Right cardiac atrium (tissue), 5 donors: ENCODE data around the gene SCFD2. TPM values are rescaled to one million over a fixed set of nuclear protein-coding genes. Genes with fewer than 3 reads are reported as not detected.

Experiments used
- ATAC-seq, 2 donors: fragments of 200-7000 bp; cut with Tn5 transposase; one replicate each; pipeline versions ENCODE4 v1.8.0 to v1.9.1; 2020; ENCODE audit warnings: moderate library complexity in 2 of 2, mild to moderate bottlenecking in 1 of 2
- DNase-seq, 3 donors: peaks; one replicate each; pipeline ENCODE4 v3.0.0-alpha.2; 2020
- H3K27ac ChIP-seq: one replicate; pipeline ENCODE4 v1.5.1; 2013; ENCODE audit warnings: mild to moderate bottlenecking, low read length, control low read depth, moderate library complexity
- H3K27me3 ChIP-seq: one replicate; pipeline ENCODE4 v1.6.1; 2013; ENCODE audit not compliant: control insufficient read depth, insufficient read depth
- H3K4me1 ChIP-seq: one replicate; pipeline ENCODE4 v1.6.1; 2013; ENCODE audit warnings: low read length; ENCODE audit not compliant: control insufficient read depth, insufficient read depth
- H3K4me3 ChIP-seq: one replicate; pipeline ENCODE4 v1.5.1; 2013; ENCODE audit warnings: low read length, control low read depth
- H3K9me3 ChIP-seq: one replicate; pipeline ENCODE4 v1.6.1; 2013; ENCODE audit warnings: low read length; ENCODE audit not compliant: control insufficient read depth
- WGBS: extraction: QIAGEN DNeasy Blood & Tissue Kit; methylation state at CpG from one replicate; pipeline ENCODE4 v1.1.7; 2013; 5-methylcytosine and 5-hydroxymethylcytosine counted together
- intact Hi-C, 4 donors: fragments of 100-400 bp; cut with DNase I; formaldehyde crosslinking; loops; one replicate each; pipeline versions ENCODE4 v1.11.0 to v1.14.0; 2022 to 2023
- polyA plus RNA-seq: library from polyadenylated mRNA; stranded (reverse); fragments of 200-250 nt; gene quantifications from one replicate; pipeline ENCODE4 v1.2.3, GENCODE V29; 2013
- total RNA-seq, 4 donors: library from RNA; stranded (reverse); fragmentation: NEBNext Ultra II Directional; extraction: Animal tissue kit (Norgen Biotek cat#: 25700); gene quantifications; one replicate each; pipeline ENCODE4 v1.2.1, GENCODE V29; 2021
- donor health status: healthy with polysubstance abuse.
- donor health status: DM: no; HTN: yes; CAD: no.
- donor health status: DM: no; HTN: no; CAD: no.
- donor health status: DM: no; HTN: yes; CAD: no; lungs with severe emphysema.
- donor health status: DM: yes; HTN: yes; CAD: no.

The SCFD2 gene
- total and polyA plus RNA-seq, 5 donors, result 4.5 to 11.1 (median 10.1) TPM

DNA sequence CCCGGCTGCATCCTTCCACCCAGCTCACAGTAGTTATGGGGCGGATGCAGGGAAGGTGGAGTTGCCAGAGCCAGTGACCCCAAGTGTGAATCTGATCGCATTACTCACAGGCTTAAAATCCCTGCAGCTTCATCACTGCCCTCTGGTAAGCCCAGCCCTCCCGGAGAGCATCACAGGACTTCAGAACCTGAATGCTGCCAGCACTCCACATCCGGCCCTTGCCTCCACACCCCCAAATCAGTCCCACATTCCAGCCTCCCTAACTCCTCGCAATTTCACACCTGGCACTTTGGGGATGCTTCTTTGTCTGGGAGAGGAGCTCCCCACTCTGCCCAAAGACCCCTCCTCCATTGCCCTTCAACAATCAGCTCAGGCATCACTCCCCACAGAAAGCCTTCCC, 488.2 kb downstream of the SCFD2 start:
- H3K4me3 ChIP-seq, result no peak overlapping the region
- WGBS, result 89% methylated on average over 6 of the region's 6 CpGs
- H3K27me3 ChIP-seq, result no peaks in the 10 kb centered on the region
- ATAC-seq (no peak), DNase-seq (no peak)
- no peak overlapping the region for H3K27ac ChIP-seq
- no peaks in the 10 kb centered on the region for H3K4me1 ChIP-seq
- no peaks in the 10 kb centered on the region for H3K9me3 ChIP-seq
- intact Hi-C loops, result no loop called here

DNA sequence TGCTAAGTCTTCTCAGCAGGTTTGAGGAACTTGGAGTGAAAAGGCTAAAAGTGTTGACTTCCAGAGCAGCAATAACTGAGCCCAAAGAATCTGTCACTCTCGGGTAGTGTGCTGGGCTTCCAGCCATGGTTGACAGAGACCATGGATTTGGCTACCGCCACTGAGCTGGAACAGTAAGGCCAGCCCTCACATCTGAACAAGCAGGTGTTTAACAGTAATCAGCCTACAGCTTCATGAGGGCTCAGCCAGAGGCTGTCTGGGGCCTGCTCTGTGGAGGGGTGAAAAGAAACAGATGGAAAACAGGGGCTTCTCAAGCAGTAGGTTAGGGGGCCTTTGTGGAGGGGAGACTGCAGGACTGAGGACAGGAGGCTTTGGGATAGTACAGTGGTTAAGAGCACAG, 488.8 kb downstream of the SCFD2 start:
- H3K27me3 ChIP-seq, result no peaks in the 10 kb centered on the region
- H3K9me3 ChIP-seq, result no peaks in the 10 kb centered on the region
- 53% methylated on average over 2 of the region's 2 CpGs for WGBS
- H3K27ac ChIP-seq, result no peak overlapping the region
- no peak overlapping the region for H3K4me3 ChIP-seq
- H3K4me1 ChIP-seq, result no peaks in the 10 kb centered on the region
- intact Hi-C loops, result no loop called here
- DNase-seq (peak in 2 of 3 donors; percentile 36 to 58), ATAC-seq (peak; percentile 50 to 73)

DNA sequence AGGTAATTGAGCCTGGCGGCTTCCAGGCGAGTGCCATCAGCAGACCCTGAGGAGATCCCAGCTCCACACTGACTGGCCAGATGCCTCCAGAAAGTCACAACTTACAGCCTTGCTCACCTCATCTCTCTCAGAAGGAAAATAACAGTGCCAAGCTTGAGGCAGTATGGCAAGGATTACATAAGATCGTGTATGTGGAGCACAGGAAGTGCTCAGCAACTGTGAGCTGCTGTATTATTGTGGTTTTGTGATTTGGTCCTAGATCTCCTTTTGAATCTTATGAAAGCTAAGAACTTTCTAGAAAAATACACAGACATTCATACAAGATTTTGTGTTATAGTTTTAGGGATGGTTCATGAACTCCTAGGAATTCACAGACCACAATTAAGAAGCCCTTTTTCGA, 489.8 kb downstream of the SCFD2 start:
- Histone ChIP-seq H3K4me3 (no peak overlapping the region), H3K27ac (no peak overlapping the region), H3K27me3 (no peaks in the 10 kb centered on the region), H3K4me1 (no peaks in the 10 kb centered on the region), H3K9me3 (no peaks in the 10 kb centered on the region)
- no peak for ATAC-seq
- no peak for DNase-seq
- intact Hi-C loops, result no loop called here
- WGBS, result 89% methylated on average over 4 of the region's 4 CpGs

DNA sequence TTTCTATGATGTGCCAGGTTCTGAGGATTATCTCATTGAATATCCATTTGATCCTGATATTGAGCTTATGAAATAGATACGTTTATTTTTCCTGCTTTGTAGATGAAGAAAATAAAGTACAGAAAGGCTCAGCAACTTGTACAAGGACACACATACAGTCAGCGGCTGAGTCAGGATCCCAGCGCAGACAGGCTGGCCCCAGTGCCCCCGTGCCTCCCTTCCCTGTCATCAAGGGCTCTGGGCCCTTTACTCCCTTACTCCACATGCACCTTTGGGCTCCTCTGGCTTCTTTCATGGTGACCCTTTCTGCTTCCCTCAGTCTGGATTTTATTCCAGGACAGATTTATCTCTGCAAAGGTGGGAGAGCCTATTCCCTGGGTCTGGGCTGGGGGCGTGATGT, 490.9 kb downstream of the SCFD2 start:
- Histone ChIP-seq H3K9me3 (no peaks in the 10 kb centered on the region), H3K4me3 (no peak overlapping the region), H3K27ac (no peak overlapping the region), H3K27me3 (no peaks in the 10 kb centered on the region), H3K4me1 (no peaks in the 10 kb centered on the region)
- DNase-seq (no peak), ATAC-seq (no peak)
- WGBS, result 94% methylated on average over 5 of the region's 5 CpGs
- intact Hi-C loops, result no loop called here

DNA sequence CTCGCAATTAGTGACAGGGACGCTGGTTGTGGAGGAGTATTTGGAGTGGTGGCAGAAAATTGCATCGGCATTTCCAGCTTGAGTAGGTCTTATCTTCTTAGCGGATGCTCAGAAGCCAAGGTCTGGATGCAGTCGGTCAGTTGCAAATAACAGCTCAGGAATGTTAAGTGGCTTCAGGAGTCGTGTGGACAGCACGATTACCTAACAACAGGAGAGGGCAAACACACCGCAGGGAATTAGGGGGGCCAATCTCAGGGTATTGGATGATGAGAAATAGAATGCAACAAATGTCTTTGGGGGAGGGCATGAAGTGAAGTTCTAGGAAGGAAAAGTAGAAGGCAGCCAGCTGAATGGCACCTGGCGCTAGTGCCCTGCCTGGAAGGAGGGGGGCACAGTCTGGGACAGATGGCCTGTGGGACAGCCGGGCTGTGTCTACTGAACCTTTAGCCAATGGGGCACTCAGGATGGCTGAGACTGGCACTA, 492.0 kb downstream of the SCFD2 start:
- intact Hi-C loops, result no loop called here
- no peak for DNase-seq

DNA sequence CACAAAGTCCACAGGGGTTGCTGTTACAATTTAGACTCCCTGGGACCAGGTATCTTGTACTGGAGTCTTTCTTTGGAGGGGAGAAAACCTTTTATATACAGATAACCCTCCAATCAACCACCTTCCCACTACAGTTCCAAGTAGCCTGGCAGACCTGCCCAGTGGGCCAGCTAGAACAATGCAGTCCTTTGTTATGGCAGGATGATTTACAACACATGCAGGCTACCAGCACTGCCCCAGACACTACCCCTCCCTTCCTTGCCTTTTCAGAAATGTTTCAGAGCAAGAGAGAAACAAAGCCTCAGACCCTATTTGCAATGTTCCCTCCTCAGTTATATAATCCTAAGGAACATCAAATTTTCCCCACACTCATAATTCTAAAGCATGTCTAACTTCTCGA, 492.7 kb downstream of the SCFD2 start:
- 53% methylated on average over 1 of the region's 1 CpG for WGBS
- Histone ChIP-seq H3K27me3 (no peaks in the 10 kb centered on the region), H3K4me1 (no peaks in the 10 kb centered on the region), H3K27ac (no peak overlapping the region), H3K4me3 (no peak overlapping the region), H3K9me3 (no peaks in the 10 kb centered on the region)
- ATAC-seq (no peak), DNase-seq (no peak)
- intact Hi-C loops, result no loop called here

More for the DNA sequence above, 492.0 kb downstream of the SCFD2 start:
- Histone ChIP-seq H3K4me1 (no peaks in the 10 kb centered on the region), H3K27me3 (no peaks in the 10 kb centered on the region), H3K9me3 (no peaks in the 10 kb centered on the region), H3K4me3 (no peak overlapping the region), H3K27ac (no peak overlapping the region)
- WGBS, result 44% methylated on average over 10 of the region's 10 CpGs
- ATAC-seq, result peak; percentile 42 to 62

DNA sequence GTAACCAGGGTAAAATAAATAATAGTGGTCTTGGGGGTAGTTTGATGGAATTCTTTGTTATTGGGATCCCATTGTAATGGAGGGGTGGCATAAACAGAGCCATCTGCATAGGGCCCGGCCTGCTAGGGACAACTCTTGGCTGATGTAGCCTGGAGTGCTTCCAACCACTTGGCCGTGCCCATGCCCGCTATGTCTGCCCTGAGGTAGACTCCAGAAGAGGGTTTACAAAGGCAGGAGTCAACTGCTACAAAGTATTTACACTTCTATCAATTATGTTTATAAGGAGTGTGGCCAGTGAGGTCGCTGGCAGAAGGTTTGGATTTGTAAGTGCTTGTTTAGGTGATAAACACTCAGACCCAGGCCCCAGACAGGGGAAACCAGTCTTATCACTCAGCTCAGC, 495.6 kb downstream of the SCFD2 start:
- Histone ChIP-seq H3K4me1 (no peaks in the 10 kb centered on the region), H3K4me3 (no peak overlapping the region), H3K27ac (no peak overlapping the region), H3K27me3 (no peaks in the 10 kb centered on the region), H3K9me3 (no peaks in the 10 kb centered on the region)
- 76% methylated on average over 4 of the region's 4 CpGs for WGBS
- peak in 2 of 3 donors; percentile 60 to 61 for DNase-seq
- intact Hi-C loops, result no loop called here
- ATAC-seq, result no peak

DNA sequence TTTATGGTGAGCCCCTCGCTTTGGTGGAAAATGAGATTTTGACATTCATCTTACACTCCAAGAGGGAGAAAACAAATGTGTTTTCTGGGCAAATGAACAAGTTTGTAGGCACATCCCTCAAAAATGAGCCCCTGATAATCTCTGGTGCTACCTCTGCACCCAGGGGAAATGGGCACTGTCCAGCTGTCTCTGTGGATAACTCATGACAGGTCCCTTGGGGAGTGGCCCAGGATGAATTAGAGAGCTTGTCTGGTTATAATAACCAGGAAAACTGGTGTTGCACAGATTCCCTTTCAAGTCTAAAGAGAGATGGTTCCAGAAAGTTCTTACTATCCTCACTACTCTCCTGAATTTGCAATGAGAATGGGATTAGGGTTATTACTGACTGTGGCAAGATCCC, 496.2 kb downstream of the SCFD2 start:
- WGBS, result 64% methylated on average over 1 of the region's 1 CpG
- H3K9me3 ChIP-seq, result no peaks in the 10 kb centered on the region
- DNase-seq, result no peak
- no peak overlapping the region for H3K4me3 ChIP-seq
- no peaks in the 10 kb centered on the region for H3K27me3 ChIP-seq
- H3K4me1 ChIP-seq, result no peaks in the 10 kb centered on the region
- ATAC-seq, result no peak
- H3K27ac ChIP-seq, result no peak overlapping the region
- intact Hi-C loops, result loop anchor here in 3 of 4 donors (10.0 kb wide), 3 partner anchors 85 to 155 kb away; partner anchors contain the start of gene ERVMER34-1 (in 1 of the 3)

DNA sequence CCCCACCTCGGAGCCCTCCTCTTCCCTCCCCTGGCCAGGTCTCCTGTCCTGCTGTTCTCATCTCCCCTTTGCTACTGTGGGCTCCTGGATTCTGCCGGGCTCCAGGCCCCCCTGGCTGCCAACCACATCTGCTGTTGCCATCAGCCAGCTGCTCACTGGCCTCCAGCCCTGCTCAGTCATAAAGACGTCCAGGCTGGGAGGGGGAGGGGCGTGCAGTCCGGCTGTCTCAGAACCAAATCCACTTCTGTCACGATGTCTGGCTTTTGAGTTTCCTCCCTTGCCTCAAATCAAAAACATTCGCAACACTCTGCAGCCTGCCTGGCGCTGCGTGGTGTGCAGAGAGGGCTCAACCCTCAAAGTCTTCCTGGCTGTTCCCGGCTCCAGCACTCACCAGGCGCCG, 496.7 kb downstream of the SCFD2 start:
- H3K4me1 ChIP-seq, result no peaks in the 10 kb centered on the region

DNA sequence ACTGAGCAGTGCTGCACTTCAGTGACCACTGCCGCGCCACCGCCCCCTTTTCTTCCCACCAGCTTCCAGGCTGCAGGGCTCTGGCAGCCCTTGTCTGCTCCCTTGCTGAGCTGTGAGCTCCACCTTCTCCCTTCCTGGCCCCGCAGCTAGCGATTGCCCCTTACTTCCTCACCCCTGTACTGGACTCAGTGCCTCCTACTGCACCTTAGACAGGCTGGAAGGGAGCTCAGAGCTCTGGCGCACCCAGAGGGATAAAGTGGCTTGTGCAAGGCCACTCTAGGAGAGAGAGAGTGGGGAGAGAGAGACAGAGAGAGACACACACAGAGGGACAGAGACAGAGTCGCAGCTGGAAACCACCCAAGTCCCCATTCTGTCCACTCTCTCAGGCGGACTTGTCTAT, 497.7 kb downstream of the SCFD2 start:
- Histone ChIP-seq H3K4me1 (no peaks in the 10 kb centered on the region), H3K4me3 (no peak overlapping the region), H3K9me3 (no peaks in the 10 kb centered on the region), H3K27ac (peak overlapping the region; percentile 22), H3K27me3 (no peaks in the 10 kb centered on the region)
- DNase-seq, result peak; percentile 53 to 82 (median 75)
- 42% methylated on average over 8 of the region's 8 CpGs for WGBS
- intact Hi-C loops, result loop anchor here in 3 of 4 donors (10.0 kb wide), 3 partner anchors 87 to 153 kb away; partner anchors contain the start of gene ERVMER34-1 (in 1 of the 3)
- peak; percentile 79 to 84 for ATAC-seq

More for the DNA sequence above, 496.7 kb downstream of the SCFD2 start:
- intact Hi-C loops, result loop anchor here in 3 of 4 donors (10.0 kb wide), 3 partner anchors 86 to 154 kb away; partner anchors contain the start of gene ERVMER34-1 (in 1 of the 3)
- Histone ChIP-seq H3K27ac (peak overlapping the region; percentile 46), H3K9me3 (no peaks in the 10 kb centered on the region), H3K27me3 (no peaks in the 10 kb centered on the region), H3K4me3 (no peak overlapping the region)
- peak; percentile 77 to 94 (median 93) for DNase-seq
- WGBS, result 33% methylated on average over 12 of the region's 12 CpGs
- peak; percentile 64 to 68 for ATAC-seq

DNA sequence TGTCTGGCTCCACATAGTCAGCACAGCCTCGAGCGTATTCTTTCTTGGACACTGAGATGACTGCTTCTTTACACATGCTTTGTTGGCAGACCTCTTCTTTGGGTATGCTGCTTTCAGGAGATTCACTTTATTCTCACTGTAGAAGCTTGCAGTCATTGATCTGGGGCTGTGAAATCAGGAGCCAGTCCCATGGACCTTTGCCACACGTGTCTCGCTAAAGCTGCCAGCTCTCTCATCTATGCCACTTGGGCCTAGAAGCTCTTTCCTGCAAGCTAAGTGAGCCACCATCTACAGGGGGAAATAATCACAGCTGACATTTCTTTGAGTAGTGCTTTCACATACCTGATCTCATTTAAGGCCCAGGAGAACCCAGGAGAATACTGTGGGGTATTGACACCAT, 498.7 kb downstream of the SCFD2 start:
- H3K27me3 ChIP-seq, result no peaks in the 10 kb centered on the region
- intact Hi-C loops, result loop anchor here in 3 of 4 donors (10.0 kb wide), 3 partner anchors 88 to 152 kb away; partner anchors contain the start of gene ERVMER34-1 (in 1 of the 3)
- no peak overlapping the region for H3K4me3 ChIP-seq
- no peaks in the 10 kb centered on the region for H3K4me1 ChIP-seq
- no peak for ATAC-seq
- WGBS, result 65% methylated on average over 4 of the region's 4 CpGs
- no peak overlapping the region for H3K27ac ChIP-seq
- no peak for DNase-seq
- H3K9me3 ChIP-seq, result no peaks in the 10 kb centered on the region
